ENCODE data around the gene GSTM2.

The GSTM2 gene

DNA sequence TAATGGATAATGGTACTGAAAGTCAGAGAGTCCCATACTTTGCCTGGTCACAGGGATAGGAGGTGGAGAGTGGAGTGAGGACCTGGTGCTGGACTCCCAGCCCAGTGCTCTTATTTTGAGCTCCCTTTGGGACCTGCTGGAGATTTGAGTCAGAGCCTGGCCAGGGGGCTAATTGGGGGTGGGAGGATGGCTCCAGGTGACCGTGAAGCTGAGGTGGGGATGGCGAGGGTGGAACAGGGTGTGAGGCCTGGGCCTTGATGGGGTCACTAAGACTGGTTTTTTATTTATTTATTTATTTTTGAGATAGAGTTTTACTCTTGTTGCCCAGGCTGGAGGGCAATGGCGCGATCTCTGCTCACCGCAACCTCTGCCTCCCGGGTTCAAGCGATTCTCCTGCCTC lies 30.4 kb upstream of the GSTM2 start:
- Histone ChIP-seq H3K4me3 (ENCODE audit: low read depth, low read length) (no peak overlapping the region), H3K9me3 (ENCODE audit: control insufficient read depth, insufficient read depth, low read depth, low read length) (no peaks in the 10 kb centered on the region), H3K27ac (ENCODE audit: extremely low read depth, low read depth, low read length) (no peak overlapping the region), H3K36me3 (ENCODE audit: control insufficient read depth in 2 of 2, insufficient read depth in 1 of 2, low read length in 2 of 2) (no peaks in the 10 kb centered on the region), H3K4me1 (ENCODE audit: control insufficient read depth, insufficient read depth, low read length) (no peaks in the 10 kb centered on the region)
- POLR2A ChIA-PET = no interaction called here
- CTCF ChIA-PET = interaction anchor here (0.7 to 11.3 kb wide), 9 partner anchors 12 to 762 kb away, joined by 3 to 345 read pairs (median 6); partner anchors contain the start of genes AHCYL1, GNAI3 and GPR61
- no peak for TF ChIP-seq ZFP37 (tag by site-specific recombination; IDR thresholded peaks at IDR 0.05)
- TF ChIP-seq SP7 (tag by site-specific recombination; IDR thresholded peaks at IDR 0.05) = no peak
- TF ChIP-seq, protein P1, sequence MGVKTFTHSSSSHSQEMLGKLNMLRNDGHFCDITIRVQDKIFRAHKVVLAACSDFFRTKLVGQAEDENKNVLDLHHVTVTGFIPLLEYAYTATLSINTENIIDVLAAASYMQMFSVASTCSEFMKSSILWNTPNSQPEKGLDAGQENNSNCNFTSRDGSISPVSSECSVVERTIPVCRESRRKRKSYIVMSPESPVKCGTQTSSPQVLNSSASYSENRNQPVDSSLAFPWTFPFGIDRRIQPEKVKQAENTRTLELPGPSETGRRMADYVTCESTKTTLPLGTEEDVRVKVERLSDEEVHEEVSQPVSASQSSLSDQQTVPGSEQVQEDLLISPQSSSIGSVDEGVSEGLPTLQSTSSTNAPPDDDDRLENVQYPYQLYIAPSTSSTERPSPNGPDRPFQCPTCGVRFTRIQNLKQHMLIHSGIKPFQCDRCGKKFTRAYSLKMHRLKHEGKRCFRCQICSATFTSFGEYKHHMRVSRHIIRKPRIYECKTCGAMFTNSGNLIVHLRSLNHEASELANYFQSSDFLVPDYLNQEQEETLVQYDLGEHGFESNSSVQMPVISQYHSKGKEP (tag by site-specific recombination; IDR thresholded peaks at IDR 0.05) = no peak
- no peak for TF ChIP-seq ZNF23 (tag by site-specific recombination; IDR thresholded peaks at IDR 0.05; ENCODE audit: borderline replicate concordance)
- no peak for TF ChIP-seq ZNF211 (tag by site-specific recombination; IDR thresholded peaks at IDR 0.05; ENCODE audit: low read depth)
- TF ChIP-seq ZSCAN16 (tag by site-specific recombination; IDR thresholded peaks at IDR 0.05) = no peak
- no peak for TF ChIP-seq ZNF155 (tag by site-specific recombination; IDR thresholded peaks at IDR 0.05)
- TF ChIP-seq, protein P2, sequence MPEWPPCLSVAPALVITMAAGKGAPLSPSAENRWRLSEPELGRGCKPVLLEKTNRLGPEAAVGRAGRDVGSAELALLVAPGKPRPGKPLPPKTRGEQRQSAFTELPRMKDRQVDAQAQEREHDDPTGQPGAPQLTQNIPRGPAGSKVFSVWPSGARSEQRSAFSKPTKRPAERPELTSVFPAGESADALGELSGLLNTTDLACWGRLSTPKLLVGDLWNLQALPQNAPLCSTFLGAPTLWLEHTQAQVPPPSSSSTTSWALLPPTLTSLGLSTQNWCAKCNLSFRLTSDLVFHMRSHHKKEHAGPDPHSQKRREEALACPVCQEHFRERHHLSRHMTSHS (tag by site-specific recombination; IDR thresholded peaks at IDR 0.05) = no peak
- TF ChIP-seq KLF9 (tag by site-specific recombination; IDR thresholded peaks at IDR 0.05; ENCODE audit: low read depth) = no peak
- TF ChIP-seq ZNF24 (tag by site-specific recombination; IDR thresholded peaks at IDR 0.05) = no peak
- TF ChIP-seq, protein P3, sequence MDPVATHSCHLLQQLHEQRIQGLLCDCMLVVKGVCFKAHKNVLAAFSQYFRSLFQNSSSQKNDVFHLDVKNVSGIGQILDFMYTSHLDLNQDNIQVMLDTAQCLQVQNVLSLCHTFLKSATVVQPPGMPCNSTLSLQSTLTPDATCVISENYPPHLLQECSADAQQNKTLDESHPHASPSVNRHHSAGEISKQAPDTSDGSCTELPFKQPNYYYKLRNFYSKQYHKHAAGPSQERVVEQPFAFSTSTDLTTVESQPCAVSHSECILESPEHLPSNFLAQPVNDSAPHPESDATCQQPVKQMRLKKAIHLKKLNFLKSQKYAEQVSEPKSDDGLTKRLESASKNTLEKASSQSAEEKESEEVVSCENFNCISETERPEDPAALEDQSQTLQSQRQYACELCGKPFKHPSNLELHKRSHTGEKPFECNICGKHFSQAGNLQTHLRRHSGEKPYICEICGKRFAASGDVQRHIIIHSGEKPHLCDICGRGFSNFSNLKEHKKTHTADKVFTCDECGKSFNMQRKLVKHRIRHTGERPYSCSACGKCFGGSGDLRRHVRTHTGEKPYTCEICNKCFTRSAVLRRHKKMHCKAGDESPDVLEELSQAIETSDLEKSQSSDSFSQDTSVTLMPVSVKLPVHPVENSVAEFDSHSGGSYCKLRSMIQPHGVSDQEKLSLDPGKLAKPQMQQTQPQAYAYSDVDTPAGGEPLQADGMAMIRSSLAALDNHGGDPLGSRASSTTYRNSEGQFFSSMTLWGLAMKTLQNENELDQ (tag by site-specific recombination; IDR thresholded peaks at IDR 0.05; ENCODE audit: low read depth) = no peak
- TF ChIP-seq ZNF175 (tag by site-specific recombination; IDR thresholded peaks at IDR 0.05) = no peak
- TF ChIP-seq ZIC2 (tag by site-specific recombination; IDR thresholded peaks at IDR 0.05) = no peak
- TF ChIP-seq, protein P4, sequence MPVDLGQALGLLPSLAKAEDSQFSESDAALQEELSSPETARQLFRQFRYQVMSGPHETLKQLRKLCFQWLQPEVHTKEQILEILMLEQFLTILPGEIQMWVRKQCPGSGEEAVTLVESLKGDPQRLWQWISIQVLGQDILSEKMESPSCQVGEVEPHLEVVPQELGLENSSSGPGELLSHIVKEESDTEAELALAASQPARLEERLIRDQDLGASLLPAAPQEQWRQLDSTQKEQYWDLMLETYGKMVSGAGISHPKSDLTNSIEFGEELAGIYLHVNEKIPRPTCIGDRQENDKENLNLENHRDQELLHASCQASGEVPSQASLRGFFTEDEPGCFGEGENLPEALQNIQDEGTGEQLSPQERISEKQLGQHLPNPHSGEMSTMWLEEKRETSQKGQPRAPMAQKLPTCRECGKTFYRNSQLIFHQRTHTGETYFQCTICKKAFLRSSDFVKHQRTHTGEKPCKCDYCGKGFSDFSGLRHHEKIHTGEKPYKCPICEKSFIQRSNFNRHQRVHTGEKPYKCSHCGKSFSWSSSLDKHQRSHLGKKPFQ (tag by site-specific recombination; IDR thresholded peaks at IDR 0.05) = no peak
- TF ChIP-seq, protein P5, sequence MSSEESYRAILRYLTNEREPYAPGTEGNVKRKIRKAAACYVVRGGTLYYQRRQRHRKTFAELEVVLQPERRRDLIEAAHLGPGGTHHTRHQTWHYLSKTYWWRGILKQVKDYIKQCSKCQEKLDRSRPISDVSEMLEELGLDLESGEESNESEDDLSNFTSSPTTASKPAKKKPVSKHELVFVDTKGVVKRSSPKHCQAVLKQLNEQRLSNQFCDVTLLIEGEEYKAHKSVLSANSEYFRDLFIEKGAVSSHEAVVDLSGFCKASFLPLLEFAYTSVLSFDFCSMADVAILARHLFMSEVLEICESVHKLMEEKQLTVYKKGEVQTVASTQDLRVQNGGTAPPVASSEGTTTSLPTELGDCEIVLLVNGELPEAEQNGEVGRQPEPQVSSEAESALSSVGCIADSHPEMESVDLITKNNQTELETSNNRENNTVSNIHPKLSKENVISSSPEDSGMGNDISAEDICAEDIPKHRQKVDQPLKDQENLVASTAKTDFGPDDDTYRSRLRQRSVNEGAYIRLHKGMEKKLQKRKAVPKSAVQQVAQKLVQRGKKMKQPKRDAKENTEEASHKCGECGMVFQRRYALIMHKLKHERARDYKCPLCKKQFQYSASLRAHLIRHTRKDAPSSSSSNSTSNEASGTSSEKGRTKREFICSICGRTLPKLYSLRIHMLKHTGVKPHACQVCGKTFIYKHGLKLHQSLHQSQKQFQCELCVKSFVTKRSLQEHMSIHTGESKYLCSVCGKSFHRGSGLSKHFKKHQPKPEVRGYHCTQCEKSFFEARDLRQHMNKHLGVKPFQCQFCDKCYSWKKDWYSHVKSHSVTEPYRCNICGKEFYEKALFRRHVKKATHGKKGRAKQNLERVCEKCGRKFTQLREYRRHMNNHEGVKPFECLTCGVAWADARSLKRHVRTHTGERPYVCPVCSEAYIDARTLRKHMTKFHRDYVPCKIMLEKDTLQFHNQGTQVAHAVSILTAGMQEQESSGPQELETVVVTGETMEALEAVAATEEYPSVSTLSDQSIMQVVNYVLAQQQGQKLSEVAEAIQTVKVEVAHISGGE (tag by site-specific recombination; conservative IDR thresholded peaks at IDR 0.05; ENCODE audit: low read depth) = no peak
- TF ChIP-seq ZBTB1 (tag by site-specific recombination; IDR thresholded peaks at IDR 0.05) = no peak

Measured in HEK293 (cell line).